Measurements from ENCODE around the gene ARHGAP31.

DNA sequence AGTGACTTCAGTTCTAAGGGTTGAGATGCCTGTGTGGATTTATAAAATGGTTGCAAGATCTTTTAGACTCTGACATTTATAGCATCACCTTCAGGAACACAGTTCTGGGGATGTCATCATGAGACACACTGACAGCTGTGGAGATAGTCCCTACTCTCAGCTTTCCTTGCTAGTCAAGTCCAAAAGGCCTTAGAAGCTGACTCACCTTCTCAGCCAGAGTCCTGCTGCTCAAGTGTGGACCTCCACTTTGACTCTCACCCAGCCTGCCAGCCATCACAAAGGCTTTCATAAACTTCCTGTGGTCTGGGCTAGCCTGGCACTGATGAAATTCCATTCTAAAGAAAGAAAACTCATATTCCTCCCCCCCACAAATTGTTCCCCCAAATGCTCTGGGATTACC, 124.5 kb downstream of the ARHGAP31 start:
- no peak for TF ChIP-seq CTCF (IDR thresholded peaks at IDR 0.05; ENCODE audit: insufficient read depth, low read length, poor library complexity, severe bottlenecking)
- no peak for TF ChIP-seq EZH2phosphoT487 (conservative IDR thresholded peaks at IDR 0.05; ENCODE audit: low read length)

Measured in SU-DHL-6 (cell line).